GM13977 (cell line): ENCODE measurements around the gene VEZT.

Source experiments
- DNase-seq: peaks from one replicate; pipeline ENCODE4 v3.0.0; 2012; ENCODE audit warnings: low spot score
- CTCF ChIP-seq: IDR thresholded peaks from 2 replicates; pipeline ENCODE4 v1.5.1; 2012; ENCODE audit warnings: mild to moderate bottlenecking, control low read depth; ENCODE audit not compliant: insufficient read depth; ENCODE audit errors: extremely low read depth, missing control alignments
- in situ Hi-C: fragments of 300-500 bp; cut with MboI; formaldehyde crosslinking; loops from one replicate; pipeline ENCODE4 v1.12.0; 2022; ENCODE audit warnings: low sequenced_read_pairs, low pct_unique_long_range_greater_than_20kb, mixed read lengths, inconsistent platforms; ENCODE audit not compliant: unreplicated experiment

The VEZT gene

DNA sequence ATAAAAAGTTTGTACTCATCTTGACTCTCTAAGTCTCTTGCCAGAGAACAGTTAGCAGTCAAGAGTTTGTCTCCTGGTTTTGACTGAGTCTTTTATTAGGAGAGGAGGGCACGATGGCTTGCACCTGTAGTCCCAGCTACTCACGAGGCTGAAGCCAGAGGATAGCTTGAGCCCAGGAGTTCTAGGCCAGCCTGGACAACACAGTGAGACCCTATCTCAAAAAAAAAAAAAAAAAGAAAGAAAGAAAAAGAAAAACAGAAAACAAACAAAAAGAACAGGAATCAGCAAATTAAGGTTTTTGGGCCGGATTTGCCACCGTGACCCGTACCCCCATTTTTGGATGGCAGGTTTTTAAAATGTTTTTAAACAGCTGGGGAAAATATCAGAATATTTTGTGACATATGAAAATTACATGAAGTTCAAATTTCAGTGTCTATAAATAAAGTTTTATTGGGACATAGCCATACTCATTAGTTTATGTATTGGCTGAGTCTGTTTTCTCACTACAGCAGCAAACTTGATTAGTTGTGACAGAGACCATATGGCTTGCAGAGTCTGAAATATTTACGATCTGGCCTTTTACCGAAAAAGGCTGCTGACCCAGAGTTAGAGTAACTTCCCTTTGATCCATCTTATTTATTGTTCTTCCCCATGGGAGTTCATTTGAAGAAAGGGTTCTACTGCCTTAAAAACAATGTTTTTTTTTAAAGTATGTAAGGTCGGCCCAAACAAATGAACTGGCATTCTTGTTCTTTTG, 31.2 kb downstream of the VEZT start:
- DNase-seq, result no peak
- in situ Hi-C loops, result no loop called here

GRCh38 chr12:95253386-95253785, 35.8 kb downstream of the VEZT start:
- in situ Hi-C loops, result no loop called here
- TF ChIP-seq CTCF, result no peak
- DNase-seq, result no peak

More for the DNA sequence above, 31.2 kb downstream of the VEZT start:
- TF ChIP-seq CTCF, result no peak

DNA sequence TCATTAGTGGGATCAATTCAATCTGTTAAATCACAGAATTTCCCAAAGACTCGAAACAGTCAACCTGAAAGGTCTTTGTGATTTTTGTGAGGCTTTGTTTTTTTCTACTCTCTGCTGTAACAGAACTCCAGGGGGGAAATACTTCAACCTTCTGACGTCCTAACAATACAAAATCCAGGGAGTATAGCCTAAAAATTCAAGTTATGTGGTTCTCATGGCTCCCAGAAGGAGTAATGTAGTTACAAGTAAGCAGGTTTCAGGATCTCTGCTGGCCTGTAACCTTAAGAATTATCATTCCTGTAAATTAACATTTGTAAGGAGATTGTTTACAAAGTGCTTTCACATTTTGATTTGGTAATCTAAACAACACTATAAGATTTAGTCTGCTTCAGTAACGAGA, 39.9 kb downstream of the VEZT start:
- in situ Hi-C loops, result no loop called here
- no peak for TF ChIP-seq CTCF
- DNase-seq, result no peak

DNA sequence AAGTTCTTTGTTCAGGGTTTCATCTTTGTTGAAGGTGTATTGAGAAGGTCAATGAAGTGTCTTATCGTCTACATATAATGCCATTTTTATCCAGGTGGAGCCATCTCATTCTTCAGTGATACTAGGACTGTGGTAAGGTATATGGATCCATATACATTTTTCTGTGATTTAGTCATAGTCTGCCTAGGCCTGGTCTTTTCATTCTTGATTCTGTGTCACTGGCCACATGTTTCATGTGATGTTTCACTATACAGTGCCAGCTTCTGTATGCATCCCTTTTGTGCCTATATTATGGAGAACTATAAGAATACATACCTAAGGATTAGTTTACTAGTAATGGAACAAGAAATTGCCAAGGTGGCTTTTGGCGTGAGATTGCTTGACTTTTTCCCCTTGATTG, 40.5 kb downstream of the VEZT start:
- in situ Hi-C loops, result no loop called here
- no peak for DNase-seq
- TF ChIP-seq CTCF, result no peak

DNA sequence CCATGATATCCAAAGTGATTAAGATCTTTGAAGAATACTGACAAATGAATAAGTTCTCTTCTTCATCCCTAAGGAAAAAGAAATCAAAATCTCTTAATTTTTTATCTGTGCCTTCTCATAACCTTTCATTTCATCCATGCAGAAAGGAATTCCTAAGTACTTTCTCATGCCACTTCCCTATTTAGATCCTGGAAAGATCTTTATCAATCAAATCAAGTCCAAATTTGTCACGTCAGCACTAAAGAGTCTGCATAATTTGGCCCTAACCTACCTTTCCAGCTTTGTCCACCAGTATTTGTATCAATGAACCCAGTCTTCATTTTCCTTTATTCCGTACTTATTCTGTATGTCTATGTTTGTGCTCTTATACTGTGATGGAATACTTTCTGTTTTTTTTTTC, 41.2 kb downstream of the VEZT start:
- in situ Hi-C loops, result no loop called here
- TF ChIP-seq CTCF, result no peak
- no peak for DNase-seq

DNA sequence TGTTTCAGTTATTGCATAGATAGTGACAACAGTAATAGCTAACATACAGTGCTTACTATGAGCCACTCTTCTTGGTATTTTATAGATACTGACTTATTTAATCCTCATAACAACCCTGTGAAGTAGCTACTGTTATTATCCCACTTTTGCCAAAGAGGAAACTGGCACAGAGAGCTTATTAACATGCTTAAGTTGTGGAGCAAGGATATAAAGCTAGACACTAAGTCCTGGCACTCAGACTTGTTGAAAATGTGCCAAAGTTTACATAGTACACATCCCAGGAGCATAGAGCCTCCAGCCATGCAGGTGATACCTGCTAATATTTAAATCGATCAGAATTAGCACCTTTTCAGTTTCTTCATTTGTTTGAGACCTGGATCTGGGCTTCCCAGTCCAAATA, 41.8 kb downstream of the VEZT start:
- DNase-seq, result no peak
- no peak for TF ChIP-seq CTCF
- in situ Hi-C loops, result no loop called here
